Urothelium cell line (cell line): ENCODE results near the gene WDR90.

Experiments used
- DNase-seq: peaks from one replicate; pipeline ENCODE4 v3.0.0; 2011; ENCODE audit warnings: low spot score, mixed read lengths
- FAIRE-seq: peaks from 2 replicates; lab custom pipeline; 2011; peaks lifted over from hg19 to GRCh38; lab: Jason Lieb, UNC

Gene WDR90

DNA sequence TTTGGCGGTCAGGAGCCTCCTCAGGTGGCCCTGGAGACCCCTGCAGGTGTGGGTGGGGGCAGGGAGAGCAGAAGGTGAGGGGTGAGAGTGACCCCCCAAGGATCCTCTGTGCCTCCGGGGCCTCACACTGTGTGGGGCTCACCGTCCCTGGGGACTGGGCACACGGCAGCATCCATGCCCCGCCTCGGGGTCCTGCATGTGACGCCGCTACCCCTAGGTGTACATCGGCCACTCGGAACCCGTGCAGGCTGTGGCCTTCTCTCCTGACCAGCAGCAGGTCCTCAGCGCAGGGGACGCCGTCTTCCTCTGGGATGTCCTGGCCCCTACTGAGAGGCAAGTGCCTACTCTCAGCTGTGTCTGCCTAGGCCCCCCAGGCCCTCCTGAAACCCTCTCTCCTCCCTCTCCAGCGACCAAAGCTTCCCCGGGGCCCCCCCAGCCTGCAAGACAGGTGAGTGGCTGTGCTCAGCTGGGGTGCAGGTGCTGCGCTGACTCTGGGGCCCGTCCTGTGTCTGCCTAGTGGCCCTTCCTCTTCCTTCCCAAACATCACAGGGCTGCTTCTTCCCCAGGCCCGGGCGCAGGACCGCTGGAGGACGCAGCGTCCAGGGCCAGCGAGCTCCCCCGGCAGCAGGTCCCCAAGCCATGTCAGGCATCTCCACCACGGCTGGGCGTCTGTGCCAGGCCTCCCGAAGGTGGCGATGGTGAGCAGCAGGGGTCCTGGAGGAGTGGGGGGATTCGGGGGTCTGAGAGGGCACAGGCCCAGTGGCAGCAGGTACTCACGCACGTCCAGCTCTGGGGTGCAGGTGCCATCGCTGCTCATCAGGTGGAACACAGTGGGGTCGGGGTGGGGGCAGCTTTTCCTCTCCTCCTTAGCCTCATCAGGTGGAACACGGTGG, 9.8 kb downstream of the WDR90 start:
- FAIRE-seq (no peak), DNase-seq (no peak)

DNA sequence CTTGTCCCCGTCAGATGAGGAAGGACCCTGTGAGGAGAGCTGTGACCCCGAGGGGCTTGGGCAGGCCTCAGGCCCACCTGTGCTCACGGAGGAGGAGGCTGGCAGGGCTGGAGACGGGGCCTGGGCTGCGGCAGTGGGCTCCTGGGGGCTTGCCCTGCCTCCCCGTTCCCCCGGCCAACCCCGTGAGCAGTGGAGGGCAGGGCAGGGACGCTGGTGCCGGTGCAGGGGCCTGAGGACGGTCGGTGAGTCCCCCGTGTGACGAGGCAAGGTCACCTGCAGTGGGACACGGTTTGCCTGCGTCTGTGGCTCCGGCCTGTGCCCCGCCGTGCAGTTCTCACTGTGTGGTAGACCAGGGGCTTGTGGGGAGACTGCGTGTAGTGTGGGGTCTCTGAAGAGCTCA, 10.5 kb downstream of the WDR90 start:
- no peak for FAIRE-seq
- no peak for DNase-seq

DNA sequence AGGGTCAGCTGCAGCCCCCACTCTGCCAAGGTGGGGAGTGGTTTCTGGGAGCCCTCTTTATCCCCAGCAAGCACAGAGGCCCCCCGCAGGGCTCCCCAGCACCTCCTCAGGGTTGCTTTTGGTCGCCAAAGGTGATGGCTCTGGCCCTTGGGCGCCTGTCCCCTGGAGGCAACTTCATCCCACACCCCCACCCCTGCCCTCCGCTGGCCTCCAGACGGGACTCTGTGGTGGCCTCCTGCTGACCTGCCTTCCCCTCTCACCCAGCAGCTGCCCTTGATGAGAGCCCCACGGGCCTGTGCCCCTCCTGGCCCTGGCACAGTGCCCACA, 10.9 kb downstream of the WDR90 start:
- no peak for DNase-seq
- FAIRE-seq: no peak

DNA sequence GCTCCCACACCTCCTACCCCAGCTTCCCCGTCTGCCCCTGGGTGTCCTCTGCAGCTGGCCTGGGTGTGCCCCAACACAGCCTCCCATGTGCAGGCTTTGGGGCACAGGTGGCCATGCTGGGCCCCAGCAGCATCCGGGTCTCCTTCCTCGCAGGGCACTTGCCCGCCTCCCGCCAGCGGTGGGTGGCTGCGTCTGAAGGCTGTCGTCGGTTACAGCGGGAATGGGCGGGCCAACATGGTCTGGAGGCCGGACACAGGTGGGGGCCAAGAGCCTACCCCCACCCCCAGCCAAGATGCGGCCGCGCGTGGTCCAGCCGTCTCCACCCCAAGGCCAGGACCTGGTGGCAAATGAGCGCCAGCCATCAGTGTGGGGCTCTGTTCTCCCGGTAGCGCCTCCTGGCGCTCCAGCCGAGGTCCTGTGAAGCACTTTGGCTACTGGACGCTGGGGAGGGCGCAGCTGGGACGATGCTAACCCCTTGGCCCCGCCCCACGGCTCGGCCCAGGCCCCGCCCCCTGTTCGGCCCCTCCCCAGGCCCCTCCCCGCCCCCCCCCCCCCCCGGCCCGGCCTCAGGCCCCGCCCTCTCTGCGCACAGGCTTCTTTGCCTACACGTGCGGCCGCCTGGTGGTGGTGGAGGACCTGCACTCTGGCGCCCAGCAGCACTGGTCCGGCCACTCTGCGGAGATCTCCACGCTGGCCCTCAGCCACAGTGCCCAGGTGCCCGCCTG, 11.5 kb downstream of the WDR90 start:
- no peak for FAIRE-seq
- peak; percentile 86 for DNase-seq

DNA sequence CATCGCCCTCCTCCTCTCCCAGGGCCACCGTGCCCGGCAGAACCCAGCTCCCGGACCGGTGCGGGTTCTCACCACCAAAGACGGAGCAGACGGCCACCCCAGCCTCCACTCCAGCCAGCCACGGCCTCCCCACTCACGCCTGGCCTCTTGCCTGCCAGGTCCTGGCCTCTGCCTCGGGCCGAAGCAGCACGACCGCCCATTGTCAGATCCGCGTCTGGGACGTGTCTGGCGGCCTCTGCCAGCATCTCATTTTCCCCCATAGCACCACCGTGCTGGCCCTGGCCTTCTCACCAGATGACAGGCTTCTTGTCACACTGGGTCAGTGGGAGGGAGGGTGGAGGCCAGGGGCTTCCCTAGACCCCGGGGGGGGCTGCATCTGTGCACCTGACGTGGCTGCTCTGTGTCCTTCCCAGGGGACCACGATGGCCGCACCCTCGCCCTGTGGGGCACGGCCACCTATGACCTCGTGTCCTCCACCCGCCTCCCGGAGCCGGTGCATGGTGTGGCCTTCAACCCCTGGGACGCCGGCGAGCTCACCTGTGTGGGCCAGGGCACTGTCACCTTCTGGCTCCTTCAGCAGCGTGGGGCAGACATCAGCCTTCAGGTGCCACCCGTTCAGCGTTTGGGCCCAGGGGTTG, 12.1 kb downstream of the WDR90 start:
- FAIRE-seq (no peak), DNase-seq (no peak)

DNA sequence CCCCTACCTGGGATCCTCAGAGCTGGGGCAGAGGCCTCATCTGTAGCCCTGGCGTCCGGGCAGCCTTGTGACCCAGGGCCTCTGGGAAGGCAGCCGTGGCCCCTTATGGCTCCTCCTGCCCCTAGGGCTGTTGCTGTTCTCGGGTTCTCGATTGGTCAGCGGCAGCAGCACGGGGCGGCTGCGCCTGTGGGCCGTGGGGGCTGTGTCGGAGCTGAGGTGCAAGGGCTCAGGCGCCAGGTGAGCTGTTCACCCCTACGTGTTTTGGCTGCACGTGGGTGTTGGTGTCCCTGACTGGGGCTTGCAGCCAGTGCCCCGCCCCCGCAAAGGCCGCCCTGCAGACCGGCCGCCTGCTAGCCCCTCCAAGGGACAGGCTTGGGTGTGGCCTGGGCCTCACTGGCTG, 12.9 kb downstream of the WDR90 start:
- DNase-seq (no peak), FAIRE-seq (no peak)

DNA sequence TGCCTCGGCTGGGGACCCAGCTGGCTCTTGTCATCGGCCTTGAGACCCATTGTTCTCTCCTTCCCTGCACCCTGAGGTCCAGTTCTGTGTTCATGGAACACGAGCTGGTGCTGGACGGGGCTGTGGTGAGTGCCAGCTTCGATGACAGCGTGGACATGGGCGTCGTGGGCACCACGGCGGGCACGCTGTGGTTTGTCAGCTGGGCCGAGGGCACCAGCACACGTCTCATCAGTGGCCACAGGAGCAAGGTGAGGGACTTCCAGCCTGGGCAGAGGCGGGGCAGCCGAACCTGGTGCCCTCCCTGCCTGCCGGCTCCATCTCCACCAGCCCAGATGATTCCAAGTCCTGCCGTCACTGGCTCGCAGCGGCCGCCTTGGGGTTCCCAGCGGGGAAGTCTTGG, 13.4 kb downstream of the WDR90 start:
- FAIRE-seq: peak; percentile 37

DNA sequence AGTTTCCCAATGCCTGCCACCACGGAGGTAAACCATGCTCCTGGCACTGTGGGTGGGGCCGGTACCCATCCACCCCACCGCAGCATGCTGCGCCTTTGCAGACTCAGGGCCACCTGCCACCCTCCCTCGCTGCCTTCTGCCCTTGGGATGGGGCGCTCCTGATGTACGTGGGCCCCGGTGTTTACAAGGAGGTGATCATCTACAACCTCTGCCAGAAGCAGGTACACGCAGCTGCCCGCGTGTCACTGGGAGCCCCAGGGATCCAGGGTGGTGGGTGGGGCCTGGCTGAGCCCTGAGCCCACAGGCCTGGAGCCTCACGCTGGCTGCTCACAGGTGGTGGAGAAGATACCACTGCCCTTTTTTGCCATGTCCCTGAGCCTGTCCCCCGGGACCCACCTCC, 17.4 kb downstream of the WDR90 start:
- DNase-seq (no peak), FAIRE-seq (no peak)

More for the DNA sequence above, 13.4 kb downstream of the WDR90 start:
- no peak for DNase-seq

DNA sequence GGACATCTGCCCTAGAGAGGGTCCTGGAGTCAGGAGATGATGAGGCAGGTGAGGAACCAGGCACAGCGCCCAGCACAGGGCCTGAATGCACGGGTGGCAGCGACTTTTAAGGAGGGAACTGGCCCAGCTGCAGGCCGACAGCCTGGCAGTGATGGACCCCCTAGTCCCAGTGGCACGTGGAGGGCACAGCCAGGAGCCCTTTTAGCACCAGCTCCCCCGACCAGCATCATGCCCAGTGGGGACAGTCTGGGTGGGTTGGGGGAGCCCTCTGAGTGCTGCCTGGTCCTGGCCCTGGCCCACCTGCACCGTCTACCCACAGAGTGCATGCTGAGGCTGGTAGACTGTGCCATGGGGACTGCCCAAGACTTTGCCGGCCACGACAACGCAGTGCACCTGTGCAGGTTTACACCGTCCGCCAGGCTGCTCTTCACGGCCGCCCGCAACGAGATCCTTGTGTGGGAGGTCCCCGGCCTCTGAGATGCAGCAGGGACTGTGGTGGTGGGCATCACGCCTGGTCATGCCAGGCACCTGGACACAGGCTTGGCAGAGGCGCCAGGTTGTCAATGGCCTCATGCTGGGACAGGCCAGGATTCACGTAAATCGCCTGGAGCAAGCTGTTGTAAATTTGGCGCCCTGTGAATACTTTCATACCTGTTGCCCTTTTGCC, 18.1 kb downstream of the WDR90 start:
- peak; percentile 42 for FAIRE-seq
- no peak for DNase-seq

DNA sequence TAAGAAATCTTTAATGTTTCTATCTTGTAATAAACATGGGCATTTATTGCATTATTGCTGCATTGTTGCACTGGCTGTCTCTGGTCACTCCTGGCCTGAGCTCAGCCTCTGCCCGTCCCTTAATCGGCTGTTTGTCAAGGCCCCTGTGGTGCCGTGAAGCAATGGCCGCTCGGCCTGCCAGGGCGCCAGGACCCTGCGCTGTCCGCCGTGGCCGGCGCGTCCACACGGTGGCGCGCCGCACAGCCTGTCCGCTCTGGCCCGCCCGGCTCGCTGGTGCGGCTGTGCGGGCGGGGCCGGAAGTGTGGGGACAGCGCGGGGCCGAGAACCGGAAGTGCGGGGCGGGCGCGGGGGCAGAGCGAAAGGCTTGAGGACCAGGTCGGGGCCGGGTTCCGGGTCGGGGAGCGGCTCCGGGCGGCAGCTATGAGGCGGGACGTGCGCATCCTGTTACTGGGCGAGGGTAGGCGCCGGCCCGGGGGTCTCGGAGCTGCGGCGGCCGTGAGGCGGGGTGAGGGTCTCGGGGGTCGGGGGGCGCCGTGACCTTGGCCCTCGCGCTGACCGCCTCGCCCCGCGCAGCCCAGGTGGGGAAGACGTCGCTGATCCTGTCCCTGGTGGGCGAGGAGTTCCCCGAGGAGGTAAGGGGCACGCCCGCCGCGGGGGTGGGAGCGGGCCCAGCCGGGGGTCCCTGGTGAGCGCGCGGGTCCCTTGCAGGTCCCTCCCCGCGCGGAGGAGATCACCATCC, 18.8 kb downstream of the WDR90 start, which contains the start of gene RHOT2:
RHOT2 (plus strand) TSS at position 353 of the 739 bp plus-strand sequence; CDS start at position 421, 68 bp downstream.
- FAIRE-seq (peak; percentile 94), DNase-seq (peak; percentile 92)

DNA sequence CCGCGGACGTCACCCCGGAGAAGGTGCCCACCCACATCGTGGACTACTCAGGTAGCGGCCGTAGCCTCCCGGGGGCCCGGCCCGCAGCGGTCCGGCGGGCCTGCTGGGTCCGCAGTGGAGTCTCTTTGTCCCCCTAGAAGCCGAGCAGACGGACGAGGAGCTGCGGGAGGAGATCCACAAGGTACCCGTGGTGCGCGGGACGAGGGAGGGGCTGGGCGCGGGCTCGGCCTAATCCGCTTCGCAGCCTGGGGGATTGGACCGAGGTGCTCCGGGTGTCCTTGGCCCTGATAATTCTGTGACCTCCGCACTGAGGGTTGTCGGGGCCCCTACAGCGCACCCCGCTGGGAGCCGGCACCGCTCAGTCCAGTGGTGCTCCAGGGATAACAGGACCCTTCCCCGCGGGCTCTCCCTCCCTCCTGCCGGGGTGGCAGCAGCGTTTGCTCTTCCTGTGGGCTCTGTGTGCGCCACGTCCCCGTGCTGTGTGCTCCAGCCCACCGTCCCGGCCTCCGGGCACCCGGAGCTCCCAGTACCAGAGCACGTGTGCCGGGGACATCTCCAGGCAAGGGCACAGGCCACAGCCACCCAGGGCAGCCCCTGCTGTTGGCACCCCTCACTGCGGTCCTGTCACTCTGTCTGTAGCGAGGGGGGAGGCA, 19.5 kb downstream of the WDR90 start:
- DNase-seq (no peak), FAIRE-seq (no peak)

DNA sequence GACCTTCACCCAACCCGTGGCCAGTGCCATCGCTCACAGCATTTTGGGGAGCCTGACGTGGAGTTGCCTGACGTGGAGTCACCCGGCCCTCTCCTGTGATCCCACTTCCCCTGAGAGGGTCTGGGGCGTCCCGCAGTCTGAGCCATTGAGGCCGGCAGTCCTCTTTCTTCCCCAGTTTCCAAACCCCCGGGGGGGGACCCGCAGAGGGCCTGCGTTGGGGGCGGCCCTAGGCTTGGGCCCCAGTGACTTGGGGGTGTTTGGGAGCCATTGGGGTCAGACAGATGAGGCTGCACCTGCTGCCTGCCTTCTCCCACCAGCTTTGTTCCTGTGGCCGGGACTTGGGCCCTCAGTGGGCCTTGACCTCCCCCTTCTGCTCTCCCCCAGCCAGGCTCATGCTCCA, 20.5 kb downstream of the WDR90 start:
- DNase-seq (no peak), FAIRE-seq (no peak)

DNA sequence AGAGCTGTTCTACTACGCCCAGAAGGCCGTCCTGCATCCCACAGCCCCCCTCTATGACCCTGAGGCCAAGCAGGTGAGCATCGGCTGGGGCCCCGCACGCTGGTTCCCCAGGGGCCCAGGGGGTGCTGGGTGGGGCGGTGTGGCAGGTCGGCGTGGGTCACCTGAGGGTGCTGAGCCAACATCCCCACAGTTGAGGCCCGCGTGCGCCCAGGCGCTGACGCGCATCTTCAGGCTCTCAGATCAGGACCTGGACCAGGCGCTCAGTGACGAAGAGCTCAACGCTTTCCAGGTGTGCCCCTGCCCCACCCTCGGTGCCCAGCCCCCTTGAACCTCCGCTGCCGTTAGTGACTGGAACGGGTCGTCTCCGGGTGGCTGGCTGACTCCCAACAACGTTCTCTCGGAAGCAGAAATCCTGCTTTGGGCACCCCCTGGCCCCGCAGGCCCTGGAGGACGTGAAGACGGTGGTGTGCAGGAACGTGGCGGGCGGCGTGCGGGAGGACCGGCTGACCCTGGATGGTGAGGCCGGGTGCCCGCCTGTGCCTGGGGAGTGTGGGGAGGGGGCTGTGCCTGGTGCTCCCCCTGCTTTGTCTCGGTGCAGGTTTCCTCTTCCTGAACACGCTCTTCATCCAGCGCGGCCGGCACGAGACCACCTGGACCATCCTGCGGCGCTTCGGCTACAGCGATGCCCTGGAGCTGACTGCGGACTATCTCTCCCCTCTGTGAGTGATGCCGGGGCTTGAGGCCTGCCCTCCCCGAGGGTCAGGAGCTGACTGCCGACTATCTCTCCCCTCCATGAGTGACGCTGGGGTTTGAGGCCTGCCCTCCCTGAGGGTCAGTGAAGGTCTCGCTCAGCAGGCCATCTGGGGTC, 21.6 kb downstream of the WDR90 start:
- DNase-seq (no peak), FAIRE-seq (no peak)

DNA sequence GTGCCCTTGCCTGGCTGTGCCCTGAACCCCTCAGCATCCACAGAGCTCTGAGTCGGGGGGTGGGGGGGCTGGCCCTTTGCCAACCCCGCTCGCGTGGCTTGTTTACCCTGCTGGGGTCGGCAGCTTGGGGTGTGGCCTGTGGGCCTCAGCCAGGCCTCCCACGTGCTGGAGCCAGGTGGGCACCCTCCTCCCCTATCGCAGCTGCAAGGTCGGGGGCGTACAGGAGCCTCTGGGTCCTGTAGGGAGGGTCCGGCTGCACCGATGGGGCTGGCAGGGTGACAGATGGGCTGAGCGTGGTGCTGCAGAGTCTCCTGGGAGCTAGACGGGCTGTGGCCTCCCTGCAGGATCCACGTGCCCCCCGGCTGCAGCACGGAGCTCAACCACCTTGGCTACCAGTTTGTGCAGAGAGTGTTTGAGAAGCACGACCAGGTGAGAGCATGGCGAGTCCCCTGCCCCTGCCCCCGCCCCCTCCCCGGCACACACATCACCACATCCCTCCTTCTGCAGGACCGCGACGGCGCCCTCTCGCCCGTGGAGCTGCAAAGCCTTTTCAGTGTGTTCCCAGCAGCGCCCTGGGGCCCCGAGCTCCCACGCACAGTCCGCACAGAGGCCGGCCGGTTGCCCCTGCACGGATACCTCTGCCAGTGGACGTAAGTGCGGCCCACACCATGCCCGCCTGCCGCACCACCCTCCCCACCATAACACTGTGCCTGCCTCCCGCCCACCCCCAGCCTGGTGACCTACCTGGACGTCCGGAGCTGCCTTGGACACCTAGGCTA, 22.4 kb downstream of the WDR90 start:
- no peak for FAIRE-seq
- no peak for DNase-seq

DNA sequence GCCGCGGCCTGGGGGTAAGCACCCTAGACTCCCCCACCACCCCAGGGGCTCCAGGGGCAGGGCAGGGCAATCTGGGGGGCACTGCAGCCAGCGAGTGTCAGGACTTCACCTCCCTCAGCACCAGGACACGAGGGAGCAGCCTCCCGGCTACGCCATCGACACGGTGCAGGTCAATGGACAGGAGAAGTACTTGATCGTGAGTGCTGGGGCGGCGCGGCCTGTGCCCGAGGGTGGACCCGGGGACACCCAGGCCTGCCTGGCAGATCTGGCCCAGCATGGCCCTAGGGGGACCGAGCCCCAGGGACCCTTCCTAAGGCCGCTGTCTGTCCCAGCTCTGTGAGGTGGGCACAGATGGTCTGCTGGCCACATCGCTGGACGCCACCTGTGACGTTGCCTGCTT, 23.2 kb downstream of the WDR90 start:
- FAIRE-seq (no peak), DNase-seq (no peak)

DNA sequence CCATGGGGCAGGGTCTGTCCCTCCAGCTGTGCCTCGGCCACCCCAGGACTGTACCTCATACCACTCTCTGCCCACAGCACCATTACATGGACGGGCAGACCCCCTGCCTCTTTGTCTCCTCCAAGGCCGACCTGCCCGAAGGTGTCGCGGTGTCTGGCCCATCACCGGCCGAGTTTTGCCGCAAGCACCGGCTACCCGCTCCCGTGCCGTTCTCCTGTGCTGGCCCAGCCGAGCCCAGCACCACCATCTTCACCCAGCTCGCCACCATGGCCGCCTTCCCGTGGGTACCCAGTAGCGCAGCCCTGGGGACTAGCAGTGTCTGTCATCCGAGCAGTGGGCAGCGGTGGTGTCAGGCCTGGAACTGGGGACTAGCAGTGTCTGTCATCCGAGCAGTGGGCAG, 23.7 kb downstream of the WDR90 start:
- FAIRE-seq: no peak
- DNase-seq: no peak

DNA sequence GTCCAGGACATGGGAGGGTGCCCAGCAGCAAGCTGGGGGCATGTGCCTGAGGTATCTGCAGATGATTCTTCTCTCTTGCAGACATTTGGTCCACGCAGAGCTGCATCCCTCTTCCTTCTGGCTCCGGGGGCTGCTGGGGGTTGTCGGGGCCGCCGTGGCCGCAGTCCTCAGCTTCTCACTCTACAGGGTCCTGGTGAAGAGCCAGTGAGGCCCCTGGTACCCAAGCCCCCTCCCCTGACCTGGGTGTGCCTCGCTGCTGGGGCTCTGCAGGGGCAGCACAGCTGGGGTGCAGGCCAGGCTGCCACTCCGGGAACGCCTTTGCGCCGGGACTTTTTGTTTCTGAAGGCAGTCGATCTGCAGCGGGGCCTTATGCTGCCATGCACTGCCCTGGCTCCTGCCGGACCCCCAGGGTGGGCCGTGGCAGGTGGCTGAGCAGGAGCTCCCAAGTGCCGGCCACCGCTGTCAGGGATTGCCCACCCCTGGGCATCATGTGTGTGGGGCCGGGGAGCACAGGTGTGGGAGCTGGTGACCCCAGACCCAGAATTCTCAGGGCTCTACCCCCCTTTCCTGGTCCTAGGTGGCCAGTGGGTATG, 24.3 kb downstream of the WDR90 start:
- no peak for FAIRE-seq
- no peak for DNase-seq
